Measurements from ENCODE around the gene FRMD1.

FRMD1 gene

DNA sequence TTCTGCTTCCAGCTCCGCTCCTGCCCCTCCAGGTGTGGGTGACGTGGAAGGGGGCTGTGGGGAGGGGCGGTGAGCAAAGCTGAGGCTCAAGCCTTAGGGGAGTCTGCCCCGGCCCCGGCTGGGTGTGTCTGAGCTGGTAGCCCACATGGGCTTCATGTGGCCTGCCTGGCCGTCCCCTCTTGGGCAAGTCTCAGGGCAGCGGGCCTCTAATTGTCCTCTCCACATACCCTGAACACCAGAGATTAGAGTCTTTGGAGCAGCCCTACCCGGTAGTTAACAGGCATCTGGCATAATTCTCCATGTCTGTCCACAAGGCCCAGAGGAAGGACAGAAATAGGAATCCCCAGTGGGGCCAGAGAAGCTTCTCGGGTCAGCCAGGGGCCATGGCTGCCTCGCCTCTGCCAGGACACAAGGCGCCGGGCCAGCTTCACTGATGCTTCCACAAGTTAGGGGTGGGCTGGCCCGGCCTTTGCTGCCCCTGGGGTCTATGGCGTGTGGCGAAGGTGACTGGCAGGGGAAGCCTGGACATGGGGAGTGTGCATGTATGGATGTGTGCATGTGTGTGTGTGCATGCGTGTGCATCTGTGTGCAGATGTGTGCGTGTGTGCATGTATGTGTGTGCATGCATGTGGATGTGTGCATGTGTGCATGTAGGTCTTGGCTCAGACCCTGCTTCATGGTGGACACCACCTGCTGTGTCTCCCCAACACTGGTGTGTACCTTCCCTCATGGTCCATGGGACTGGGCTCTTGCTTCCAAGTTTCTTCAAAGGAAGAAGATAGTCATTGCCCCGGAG is 24.0 kb downstream of the FRMD1 start:
- DNase-seq, result no peak
- no peak for TF ChIP-seq POLR2A (IDR thresholded peaks at IDR 0.05; ENCODE audit: low read length)
- no peak for TF ChIP-seq GATA1 (IDR thresholded peaks at IDR 0.05; ENCODE audit: low read depth, low read length)

DNA sequence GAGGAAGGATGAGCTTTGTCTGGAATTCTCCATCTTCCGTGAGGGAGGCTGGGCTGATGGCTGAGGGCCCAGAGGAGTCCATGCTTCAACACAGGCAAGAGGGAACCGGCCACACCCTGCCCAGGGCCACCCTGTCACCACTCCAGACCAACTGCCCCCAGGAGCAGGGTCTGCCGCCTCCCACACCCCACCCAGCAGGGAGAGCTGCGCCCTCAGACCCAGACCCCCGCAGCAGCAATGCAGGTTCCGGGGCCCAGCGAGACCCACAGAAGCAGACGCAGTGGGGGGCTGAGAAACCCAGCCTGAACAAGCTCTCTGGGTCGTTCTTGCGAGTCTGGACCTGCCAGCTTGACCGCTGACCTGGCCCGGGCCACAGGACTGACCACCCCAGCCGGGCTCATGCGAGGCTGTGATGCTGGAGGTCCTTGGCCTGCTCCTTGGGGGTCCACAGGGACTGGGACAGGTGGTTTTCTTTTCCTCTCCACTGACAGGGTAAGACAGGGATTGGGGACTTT is 25.0 kb downstream of the FRMD1 start:
- no peak for TF ChIP-seq POLR2A (IDR thresholded peaks at IDR 0.05; ENCODE audit: low read length)
- TF ChIP-seq GATA1 (IDR thresholded peaks at IDR 0.05; ENCODE audit: low read depth, low read length), result no peak
- no peak for DNase-seq

DNA sequence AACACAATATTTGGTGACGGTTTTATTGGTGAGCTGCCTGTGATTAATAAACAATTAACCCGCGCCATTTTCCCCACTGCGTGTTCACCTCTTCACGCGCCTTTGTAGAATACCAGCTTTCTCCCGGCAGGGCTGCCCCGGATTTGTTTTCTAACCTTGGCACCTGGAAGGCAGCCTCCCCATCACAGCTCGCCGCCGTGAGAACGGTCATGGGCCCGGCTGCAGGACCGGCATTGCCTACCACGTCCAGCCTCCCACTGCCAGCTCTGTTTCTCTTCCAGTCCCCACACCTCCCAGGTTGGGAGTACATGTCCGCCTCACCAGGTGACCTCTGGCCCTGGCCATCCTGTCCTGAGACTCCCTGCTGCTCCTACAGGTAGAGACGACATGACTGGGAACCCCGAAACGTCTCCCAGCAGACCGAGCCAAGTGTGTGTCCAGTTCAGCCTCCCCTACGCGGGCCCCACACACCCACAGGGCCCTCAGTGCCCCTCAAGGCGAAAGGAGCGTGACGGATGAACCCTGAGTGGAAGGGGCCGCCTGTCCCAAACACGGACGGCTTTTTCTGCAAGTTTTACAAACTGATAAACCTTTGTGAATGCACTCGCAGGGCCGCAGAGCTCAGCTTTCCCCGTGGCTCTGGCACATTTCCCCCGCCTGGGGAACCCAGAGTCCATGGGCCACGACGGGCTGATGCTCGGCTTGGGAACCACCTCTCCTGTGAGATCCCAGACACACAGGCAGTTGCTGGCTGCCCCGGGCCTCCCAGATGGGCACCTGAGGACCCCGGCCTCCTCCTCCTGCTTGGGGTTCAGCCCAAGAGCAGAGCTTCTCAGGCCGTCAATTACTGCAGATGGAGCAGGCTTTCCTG is 25.7 kb downstream of the FRMD1 start:
- no peak for TF ChIP-seq GATA1 (IDR thresholded peaks at IDR 0.05; ENCODE audit: low read depth, low read length)
- no peak for TF ChIP-seq POLR2A (IDR thresholded peaks at IDR 0.05; ENCODE audit: low read length)
- DNase-seq, result no peak

DNA sequence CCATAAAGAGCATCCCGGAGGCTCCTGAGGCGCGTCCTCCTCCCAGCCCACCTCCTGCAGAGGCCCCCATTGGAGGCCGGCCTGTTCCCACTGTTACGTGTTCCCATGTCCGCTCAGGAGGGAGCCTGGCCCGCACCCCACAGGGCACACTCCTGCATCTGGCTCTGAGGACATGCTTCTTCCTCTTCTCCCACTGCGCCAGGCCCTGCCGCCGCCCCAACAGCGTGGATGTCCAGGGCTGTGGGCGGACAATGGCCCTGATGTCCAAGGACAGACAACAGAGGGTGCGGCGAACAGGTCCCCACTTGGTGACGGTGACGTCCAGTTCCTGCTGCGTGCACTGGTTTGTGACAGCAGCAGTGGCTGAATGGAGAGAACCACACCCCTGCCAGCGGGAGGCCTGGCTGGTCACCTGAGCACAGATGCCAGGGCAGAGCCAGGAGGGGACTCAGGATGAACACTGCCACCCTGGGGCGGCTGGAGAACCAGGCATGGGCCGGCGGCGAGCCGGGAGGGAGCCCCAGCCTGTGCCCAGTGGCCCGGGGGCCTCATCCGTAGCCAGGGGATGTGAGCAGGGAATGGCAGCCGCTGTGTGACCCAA is 26.6 kb downstream of the FRMD1 start:
- TF ChIP-seq POLR2A (IDR thresholded peaks at IDR 0.05; ENCODE audit: low read length) (no peak), GATA1 (IDR thresholded peaks at IDR 0.05; ENCODE audit: low read depth, low read length) (no peak)
- DNase-seq, result no peak

DNA sequence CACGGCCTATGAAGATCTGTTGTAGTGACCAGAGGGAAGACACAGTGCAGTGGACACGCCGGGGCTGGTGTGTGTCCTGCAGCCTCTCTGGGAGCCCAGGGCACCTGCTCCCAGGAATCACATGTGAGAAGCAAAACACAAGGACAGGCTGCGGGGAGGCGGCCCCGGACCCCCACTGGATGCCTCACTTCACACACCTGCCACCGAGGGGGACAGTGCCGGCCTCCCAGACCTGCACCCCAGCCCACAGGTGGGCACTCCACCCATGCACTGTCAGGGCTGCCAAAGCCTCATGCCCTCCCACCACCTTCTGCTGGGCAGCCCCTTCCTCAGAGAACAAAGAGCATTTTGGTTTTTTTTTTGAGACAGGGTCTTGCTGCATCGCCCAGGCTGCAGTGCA is 27.4 kb downstream of the FRMD1 start:
- no peak for DNase-seq
- TF ChIP-seq POLR2A (IDR thresholded peaks at IDR 0.05; ENCODE audit: low read length), result no peak

DNA sequence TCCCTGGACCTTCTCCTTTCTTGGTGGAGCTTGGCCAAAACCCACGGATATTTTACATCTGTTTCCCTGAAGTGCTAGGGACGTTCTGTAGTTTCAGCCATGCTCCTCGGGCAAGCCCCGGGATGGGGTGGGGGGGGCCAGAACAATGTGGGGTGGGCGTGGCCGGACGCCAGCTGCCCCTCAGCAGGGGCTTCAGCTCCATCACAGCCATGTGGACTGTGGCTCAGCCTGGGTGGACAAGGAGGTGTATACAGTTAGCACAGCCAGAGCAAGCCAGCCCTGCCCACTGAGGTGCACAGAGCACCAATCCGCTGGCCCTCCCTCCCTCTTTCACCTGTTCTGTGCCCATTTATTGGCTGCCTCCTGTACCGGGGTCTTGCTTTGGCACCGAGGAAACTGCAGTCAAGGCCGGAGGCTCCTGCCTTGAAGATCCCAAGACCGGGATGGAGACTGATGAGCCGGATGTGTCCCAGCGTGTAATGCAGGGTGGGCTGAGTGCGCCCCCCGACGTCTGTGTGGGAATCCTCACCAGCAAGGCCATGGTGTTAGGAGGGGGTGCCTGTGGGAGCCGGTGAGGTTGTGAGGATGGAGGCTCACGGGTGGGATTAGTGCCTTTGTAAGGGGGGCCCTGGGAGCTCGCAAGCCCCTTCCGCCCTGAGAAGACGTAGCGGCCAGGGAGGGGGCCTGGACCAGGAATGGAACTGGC is 28.0 kb downstream of the FRMD1 start:
- TF ChIP-seq POLR2A (IDR thresholded peaks at IDR 0.05; ENCODE audit: low read length) (no peak), GATA1 (IDR thresholded peaks at IDR 0.05; ENCODE audit: low read depth, low read length) (no peak)

DNA sequence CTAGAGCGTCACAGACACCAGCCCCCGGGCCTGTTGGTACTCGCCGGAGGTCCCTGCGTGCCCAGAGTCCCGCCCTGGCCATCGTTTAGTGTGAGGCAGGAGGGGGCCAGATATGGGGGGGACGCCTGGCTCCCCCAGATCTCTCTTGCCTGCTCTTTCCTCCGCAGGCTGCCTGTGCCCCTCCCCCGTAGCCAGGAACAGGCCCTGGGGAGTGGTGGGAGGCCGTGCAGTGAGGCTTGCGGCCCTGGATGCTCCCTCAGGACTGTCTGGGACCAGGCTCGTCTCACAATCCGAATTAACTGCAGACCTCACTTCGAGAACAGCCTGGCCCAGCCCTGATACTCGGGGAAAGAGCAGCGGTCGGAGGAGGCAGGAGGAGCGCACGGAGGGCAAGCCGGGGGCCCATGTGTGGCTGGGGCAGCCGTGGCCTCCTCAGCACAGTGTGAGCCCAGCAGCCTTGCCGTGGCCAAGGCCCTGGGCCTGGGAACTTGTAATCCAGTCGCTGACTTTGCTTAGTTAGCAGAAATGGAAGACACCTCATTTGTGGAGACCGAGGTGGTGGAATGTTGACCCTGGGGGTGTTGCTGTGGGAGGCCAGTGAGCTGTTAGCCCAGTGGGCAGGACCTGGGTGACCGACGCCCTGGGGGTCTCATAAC is 28.7 kb downstream of the FRMD1 start:
- TF ChIP-seq GATA1 (IDR thresholded peaks at IDR 0.05; ENCODE audit: low read depth, low read length) (no peak), POLR2A (IDR thresholded peaks at IDR 0.05; ENCODE audit: low read length) (no peak)
- no peak for DNase-seq

More for the DNA sequence above, 28.0 kb downstream of the FRMD1 start:
- DNase-seq, result no peak

DNA sequence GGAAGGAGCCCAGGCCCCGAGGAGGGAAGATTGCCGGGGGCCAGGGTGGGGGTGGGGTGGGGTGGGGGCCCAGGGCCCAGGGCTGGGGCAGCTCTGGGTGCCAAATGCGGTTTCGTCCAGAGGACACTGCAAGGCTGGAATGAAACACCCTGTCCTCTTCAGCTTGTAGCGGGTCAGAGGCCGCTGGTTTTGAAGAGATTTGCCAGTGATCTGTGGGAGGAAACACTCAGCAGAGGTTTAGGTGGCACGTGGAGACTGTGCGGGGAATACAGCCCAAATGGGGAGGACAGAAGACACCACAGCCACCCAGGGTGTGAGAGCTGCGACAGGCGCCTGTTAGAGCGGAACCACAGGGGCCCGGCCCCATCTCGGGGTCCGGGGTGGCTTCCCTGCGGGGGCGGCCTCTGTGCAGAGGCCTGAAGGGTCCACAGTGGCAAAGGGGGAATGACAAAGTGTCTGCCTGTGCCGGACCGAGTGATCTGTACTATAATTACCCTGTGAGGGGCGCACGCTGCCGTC is 29.2 kb downstream of the FRMD1 start:
- DNase-seq, result no peak
- TF ChIP-seq GATA1 (IDR thresholded peaks at IDR 0.05; ENCODE audit: low read depth, low read length) (no peak), POLR2A (IDR thresholded peaks at IDR 0.05; ENCODE audit: low read length) (no peak)

DNA sequence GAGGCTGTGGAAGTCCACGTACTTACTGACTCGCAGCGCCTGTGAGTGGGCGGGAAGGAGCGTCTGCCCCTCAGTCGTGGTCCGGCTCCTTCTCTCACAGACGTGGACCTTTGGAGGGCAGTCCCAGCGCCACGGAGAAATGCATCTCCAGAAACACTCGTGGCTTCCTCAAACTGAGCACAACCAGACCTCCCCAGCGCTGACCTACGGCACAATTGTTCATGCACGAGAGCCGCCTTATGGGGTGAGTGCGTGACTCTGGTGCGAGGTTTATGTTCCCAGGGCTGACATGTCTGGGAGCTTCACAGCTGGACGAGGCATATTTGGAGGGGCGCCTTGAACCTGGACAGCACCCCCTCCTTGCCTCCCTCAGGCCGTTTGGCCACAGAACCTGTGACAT is 29.7 kb downstream of the FRMD1 start:
- no peak for DNase-seq
- no peak for TF ChIP-seq GATA1 (IDR thresholded peaks at IDR 0.05; ENCODE audit: low read depth, low read length)
- TF ChIP-seq POLR2A (IDR thresholded peaks at IDR 0.05; ENCODE audit: low read length), result no peak

DNA sequence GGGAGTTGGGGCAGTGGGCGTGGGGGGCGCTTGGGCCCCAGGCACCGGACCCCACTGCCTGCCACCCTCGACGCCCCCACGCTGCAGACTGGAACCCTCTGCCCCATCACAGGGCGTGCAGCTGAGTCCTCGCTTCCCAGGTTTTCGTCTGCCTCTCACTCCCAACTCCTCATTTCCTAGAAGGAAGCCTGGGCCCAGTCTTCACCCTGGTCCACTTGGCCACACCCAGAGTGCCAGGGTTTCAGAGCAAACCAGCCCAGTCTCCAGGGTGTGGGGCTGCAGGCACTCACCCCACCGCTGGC is 30.3 kb downstream of the FRMD1 start:
- no peak for DNase-seq
- no peak for TF ChIP-seq GATA1 (IDR thresholded peaks at IDR 0.05; ENCODE audit: low read depth, low read length)
- TF ChIP-seq POLR2A (IDR thresholded peaks at IDR 0.05; ENCODE audit: low read length), result no peak

DNA sequence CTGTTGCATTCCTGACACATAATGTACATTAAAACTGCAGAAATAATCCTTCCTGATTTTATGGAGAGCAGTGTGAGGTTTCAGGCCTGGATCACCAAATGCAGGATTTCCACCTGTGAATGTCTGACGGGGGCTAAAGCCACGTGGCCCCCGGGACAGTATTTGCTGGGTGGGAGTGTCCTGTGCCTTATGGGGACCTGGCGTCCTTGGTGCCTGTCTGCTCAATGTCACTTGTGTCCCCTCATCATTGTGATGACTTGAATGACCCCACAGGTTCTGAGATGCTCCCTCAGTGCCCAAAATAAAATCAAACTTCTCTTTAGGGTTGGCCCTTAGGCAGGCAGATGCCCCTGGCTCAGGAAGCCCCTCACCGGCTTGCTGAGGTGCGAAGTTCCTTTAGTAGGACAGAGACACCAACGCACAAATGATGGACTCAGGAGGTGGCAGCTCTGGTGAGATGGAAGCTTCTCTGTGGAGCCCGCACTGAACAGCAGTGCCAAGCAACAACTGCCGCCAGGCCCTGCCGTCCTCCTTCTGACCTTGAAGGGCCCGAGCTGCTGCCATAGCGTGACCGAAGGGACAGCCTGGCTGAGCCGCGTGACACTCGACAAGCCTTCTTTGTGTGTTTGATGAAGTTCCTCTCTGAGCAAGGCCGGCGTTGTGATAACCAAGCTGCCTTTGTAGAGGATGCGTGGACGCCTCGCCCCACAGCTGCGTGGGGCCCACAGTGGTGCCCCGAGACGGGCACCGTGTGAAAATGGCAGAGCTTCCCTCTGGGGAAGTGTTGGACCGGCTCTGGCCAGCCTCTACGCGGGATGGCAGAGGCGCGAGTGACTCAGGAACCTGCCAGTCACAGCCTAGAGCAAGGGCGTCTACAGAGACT is 30.9 kb downstream of the FRMD1 start:
- no peak for DNase-seq
- TF ChIP-seq GATA1 (IDR thresholded peaks at IDR 0.05; ENCODE audit: low read depth, low read length), result no peak
- no peak for TF ChIP-seq POLR2A (IDR thresholded peaks at IDR 0.05; ENCODE audit: low read length)

DNA sequence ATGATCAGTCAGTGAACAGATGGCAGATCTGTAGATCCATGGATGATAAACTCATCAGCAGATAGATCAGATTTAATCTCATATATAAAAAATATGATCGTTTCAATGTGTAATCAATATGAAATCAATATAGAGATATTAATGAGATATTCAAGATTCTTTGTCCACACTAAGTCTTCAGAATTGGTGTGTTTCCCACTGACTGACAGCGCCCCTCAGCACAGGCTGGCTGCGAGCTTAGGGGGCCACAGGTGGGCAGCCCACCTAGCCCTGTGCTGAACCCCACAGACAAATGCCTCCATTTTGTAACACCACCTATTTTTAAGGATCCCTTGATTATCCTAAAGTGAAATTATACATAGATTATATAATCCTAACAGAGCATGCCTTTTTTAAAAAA is 32.3 kb downstream of the FRMD1 start:
- no peak for TF ChIP-seq POLR2A (IDR thresholded peaks at IDR 0.05; ENCODE audit: low read length)
- TF ChIP-seq GATA1 (IDR thresholded peaks at IDR 0.05; ENCODE audit: low read depth, low read length), result no peak
- no peak for DNase-seq
